GM12873 (cell line): ENCODE data around the gene PRKAG2.
A peak's percentile ranks its signal among the peaks of the same experiment; 100 is the strongest.

Experiments
- TF ChIP-seq, protein P1 (sequence below): IDR thresholded peaks from 2 replicates; pipeline ENCODE4 v1.5.1; 2012; ENCODE audit warnings: low read depth, mild to moderate bottlenecking, moderate library complexity, low read length, control low read depth; ENCODE audit not compliant: insufficient read depth; ENCODE audit errors: missing control alignments

PRKAG2 gene

DNA sequence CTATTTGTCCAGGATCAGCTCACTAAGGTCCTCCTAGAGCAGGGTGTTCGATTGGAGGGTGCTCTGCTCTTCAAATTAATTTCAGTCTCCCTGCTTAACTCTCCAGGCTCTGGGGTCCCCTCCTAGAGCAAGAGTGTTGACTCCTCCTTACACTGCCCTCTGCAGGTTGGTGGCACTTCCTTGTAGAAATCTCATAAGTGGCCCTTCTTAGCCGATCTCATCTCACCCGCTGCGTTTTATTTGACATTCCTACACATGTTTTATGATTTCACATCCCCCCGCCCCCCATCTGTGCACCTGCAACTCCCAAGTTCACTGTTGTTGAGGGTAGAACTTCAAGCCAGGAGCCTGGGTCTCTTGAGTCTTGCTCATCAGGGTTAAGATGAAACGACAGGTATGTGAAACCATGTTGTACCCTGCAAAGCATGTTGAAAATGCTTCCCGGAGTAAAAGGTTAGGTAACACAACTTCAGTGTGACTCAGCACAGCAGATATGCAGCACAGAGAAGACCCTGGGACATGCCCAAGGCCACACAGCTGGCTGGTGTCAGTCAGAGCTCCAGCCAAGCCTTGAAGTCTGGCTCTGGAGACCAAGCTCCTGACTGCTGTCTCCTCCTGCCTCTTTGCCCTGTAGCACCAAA is 171.2 kb downstream of the PRKAG2 start:
- TF ChIP-seq, protein P1, sequence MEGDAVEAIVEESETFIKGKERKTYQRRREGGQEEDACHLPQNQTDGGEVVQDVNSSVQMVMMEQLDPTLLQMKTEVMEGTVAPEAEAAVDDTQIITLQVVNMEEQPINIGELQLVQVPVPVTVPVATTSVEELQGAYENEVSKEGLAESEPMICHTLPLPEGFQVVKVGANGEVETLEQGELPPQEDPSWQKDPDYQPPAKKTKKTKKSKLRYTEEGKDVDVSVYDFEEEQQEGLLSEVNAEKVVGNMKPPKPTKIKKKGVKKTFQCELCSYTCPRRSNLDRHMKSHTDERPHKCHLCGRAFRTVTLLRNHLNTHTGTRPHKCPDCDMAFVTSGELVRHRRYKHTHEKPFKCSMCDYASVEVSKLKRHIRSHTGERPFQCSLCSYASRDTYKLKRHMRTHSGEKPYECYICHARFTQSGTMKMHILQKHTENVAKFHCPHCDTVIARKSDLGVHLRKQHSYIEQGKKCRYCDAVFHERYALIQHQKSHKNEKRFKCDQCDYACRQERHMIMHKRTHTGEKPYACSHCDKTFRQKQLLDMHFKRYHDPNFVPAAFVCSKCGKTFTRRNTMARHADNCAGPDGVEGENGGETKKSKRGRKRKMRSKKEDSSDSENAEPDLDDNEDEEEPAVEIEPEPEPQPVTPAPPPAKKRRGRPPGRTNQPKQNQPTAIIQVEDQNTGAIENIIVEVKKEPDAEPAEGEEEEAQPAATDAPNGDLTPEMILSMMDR: peak; percentile 59

DNA sequence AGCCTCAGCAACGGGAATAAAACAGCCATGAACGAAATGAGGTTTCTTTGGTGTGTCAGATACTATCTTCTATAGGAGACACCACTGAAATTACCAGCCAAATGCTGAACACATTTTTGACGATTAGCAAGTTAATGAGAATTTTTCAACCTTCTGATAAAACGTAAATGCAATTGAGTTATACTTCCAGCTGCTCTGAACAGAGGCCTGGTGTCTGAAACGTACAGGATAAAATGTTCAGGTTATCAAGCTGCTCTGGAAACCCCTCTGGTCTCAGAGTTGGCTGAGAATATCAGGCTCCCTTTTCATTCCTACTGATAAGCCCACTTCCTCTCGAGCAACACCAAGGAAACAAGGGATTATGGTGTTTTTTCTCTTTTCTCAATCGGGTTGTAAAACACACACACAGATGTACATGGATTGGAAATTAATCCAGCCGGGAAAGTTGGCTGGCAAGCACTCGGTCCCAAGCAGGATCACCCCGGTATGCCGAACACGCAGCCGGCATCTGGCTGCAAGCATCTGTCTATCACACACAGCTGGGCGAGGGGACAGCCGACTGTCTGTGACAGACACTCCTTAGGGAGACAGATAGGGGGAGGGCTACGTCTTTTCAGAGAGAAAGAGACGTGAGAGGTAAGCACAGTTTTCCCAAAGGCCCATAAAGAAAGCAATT is 171.8 kb downstream of the PRKAG2 start:
- TF ChIP-seq, protein P1: no peak

DNA sequence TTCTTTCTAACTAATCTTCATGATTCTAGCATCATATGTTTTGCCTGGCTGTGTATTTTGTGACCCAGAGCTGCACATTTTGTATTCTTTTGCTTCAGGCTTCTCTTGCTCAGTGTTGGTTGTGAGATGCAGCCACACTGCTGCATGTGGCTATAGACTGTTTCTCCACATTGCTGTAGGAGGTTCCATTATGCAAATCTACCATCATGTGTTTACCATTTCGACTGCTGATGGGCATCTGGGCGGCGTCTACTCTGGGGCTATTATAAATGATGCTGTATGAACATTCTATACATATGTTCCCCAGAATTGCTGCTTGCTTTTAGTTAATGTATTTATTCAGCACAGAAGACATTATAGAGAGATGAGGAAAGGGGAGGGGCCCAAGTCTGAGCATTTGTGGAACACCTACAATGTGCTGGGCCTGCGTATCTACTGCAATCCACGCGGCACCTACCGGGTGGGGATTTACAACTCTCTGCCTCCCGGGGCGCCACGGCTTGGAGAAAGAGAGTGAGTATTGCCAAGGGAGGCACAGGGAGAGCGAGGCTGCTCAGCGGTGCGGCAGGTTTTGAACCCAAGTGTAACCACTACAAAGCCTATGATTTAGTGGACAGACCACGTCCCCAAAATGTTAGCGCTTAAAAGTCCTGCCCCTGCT is 172.5 kb downstream of the PRKAG2 start:
- TF ChIP-seq, protein P1: no peak

DNA sequence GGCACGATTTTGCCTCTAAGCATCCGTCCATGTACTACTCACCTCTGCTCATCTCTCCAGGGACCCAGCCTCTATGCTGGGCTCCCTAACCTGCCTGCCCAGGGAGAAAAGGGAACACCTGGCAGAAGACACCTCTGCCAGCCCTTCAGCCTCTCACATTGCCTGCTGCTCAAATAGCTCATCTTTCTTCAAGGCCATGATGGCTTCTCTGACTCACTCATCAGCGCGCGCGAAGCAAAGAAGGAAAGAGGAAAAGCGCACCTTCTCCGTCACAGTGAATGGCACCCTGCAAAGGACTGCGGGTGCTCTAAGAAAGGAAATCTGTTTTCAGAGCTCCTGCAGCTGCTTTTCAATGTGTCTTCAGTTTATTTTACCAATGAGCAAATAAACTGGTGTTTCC is 174.0 kb downstream of the PRKAG2 start:
- TF ChIP-seq, protein P1: no peak

DNA sequence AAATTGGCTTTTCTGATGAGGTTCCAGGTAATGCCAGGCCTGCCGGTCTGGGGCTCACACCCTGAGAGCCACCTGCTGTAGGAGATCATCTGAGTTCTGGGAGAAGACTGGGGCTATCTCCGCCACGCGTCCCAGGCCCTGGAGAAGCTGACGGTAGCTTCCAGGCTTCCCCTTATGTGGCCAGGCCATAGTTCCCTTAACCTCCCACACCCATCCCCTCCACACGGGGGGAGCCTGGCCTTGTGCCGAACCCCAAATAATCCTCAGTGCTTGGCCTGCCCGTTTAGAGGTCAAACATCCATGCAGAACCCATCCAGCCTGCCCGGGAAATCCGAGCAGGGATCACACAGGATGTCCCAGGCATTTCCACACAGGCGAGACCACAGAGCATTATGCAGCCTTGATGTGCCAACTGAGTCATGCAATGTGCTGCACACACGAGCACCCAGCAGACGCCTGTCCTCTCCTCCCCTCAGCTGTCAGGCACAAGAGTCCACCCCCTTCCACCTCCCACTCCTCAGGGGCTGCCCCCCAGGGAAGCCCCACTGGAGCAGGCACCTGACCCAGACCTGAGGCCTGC is 176.2 kb downstream of the PRKAG2 start:
- TF ChIP-seq, protein P1: no peak

DNA sequence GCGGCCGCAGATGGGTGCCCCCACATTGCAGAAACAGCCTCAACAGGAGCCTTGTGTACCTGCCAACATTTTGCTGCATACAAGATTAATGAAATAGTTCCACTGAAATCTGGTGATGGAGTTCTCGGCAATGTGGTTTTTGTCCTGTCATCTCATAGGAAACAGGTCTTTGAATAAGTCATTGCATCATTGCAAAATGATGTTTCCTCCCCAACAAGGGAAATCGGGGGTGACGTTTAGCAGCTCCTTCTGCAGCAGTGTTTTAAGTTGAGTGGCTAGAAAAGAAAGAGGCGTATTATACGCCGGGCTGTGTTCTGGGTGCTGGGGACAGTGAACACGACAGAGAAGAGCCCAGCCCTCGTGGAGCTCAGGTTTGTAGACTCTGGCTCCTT is 177.0 kb downstream of the PRKAG2 start:
- TF ChIP-seq, protein P1: no peak
